Upper lobe of left lung (tissue), 6 donors: Measurements from ENCODE around the gene SLC9A6. TPM values are rescaled to one million over a fixed set of nuclear protein-coding genes. Genes with fewer than 3 reads are reported as not detected.

ENCODE experiments used
- ATAC-seq, 2 donors: fragments of 200-7000 bp; cut with Tn5 transposase; one replicate each; pipeline ENCODE4 v1.9.1; 2022; ENCODE audit warnings: mild to moderate bottlenecking in 2 of 2, moderate library complexity in 2 of 2; ENCODE audit not compliant: low FRiP score in 2 of 2
- DNase-seq, 2 donors: peaks; one replicate each; pipeline ENCODE4 v3.0.0-alpha.2; 2019 to 2020
- H3K27ac ChIP-seq, 4 donors: fragments of 200-600 bp; sonication (generic); one replicate each; pipeline ENCODE4 v1.5.1; 2016 to 2019
- H3K27me3 ChIP-seq, 4 donors: fragments of 200-600 bp; sonication (generic); one replicate each; pipeline ENCODE4 v1.5.1; 2017 to 2019
- H3K36me3 ChIP-seq, 4 donors: fragments of 200-600 bp; sonication (generic); one replicate each; pipeline ENCODE4 v1.5.1; 2016 to 2019
- H3K4me1 ChIP-seq, 4 donors: fragments of 200-600 bp; sonication (generic); one replicate each; pipeline ENCODE4 v1.5.1; 2018 to 2019
- H3K4me3 ChIP-seq, 4 donors: fragments of 200-600 bp; sonication (generic); one replicate each; pipeline ENCODE4 v1.5.1; 2017 to 2019; ENCODE audit warnings: mild to moderate bottlenecking in 2 of 4, moderate library complexity in 1 of 4
- H3K9me3 ChIP-seq, 4 donors: fragments of 200-600 bp; sonication (generic); one replicate each; pipeline ENCODE4 v1.5.1; 2018 to 2019
- CTCF ChIP-seq, 6 experiments: fragments of 450-650 bp in 4 of 6; fragments of 200-600 bp in 2 of 6; sonication (generic) in 2 of 6; IDR thresholded peaks; one replicate each; pipeline ENCODE4 v1.5.1; 2016 to 2019; ENCODE audit warnings: antibody characterized with exemption in 6 of 6
- EP300 ChIP-seq, 4 donors: sonication (generic); formaldehyde crosslinking; IDR thresholded peaks; one replicate each; pipeline ENCODE4 v1.5.1; 2017; ENCODE audit warnings: antibody characterized with exemption in 4 of 4, control low read depth in 2 of 4
- POLR2A ChIP-seq, 4 donors: fragments of 450-650 bp; IDR thresholded peaks; one replicate each; pipeline ENCODE4 v1.5.1; 2016 to 2017; ENCODE audit warnings: antibody characterized with exemption in 4 of 4, mild to moderate bottlenecking in 2 of 4
- POLR2AphosphoS5 ChIP-seq, 2 donors: sonication (generic); formaldehyde crosslinking; IDR thresholded peaks; one replicate each; pipeline ENCODE4 v1.5.1; 2017; ENCODE audit warnings: antibody characterized with exemption in 2 of 2
- WGBS, 2 donors: methylation state at CpG; one replicate each; pipeline ENCODE4 v1.1.5; 2017 to 2018; 5-methylcytosine and 5-hydroxymethylcytosine counted together
- total RNA-seq, 6 donors: library from RNA; depleted of rRNA in 4 of 6; stranded (reverse); fragments of >200 nt in 4 of 6; gene quantifications; one replicate each; pipeline versions ENCODE4 v1.1.0 to v1.2.1, GENCODE V29; 2016 to 2021
- donor health status: DM: no; HTN: no; CAD: no; lungs with moderate emphysema.
- donor health status: DM: no; HTN: yes; CAD: no; lungs with severe emphysema.

The SLC9A6 gene
- total RNA-seq, 6 donors from 2014 or later = 4.7 to 16.9 (median 11.5) TPM

- no peak overlapping the region for H3K4me3 ChIP-seq
- ATAC-seq = peak in 1 of 2 donors; percentile 59
- H3K27me3 ChIP-seq = no peaks in the 10 kb centered on the region
- WGBS, 2 donors = 25 to 52% methylated on average over 7 of the region's 7 CpGs
- no peaks in the 10 kb centered on the region for H3K4me1 ChIP-seq
- H3K27ac ChIP-seq = peak overlapping the region in 2 of 4 donors; percentile 21 to 30
- TF ChIP-seq POLR2AphosphoS5 (IDR thresholded peaks at IDR 0.05) = no peak
- DNase-seq = peak in 1 of 2 donors; percentile 8
- H3K36me3 ChIP-seq = no peaks in the 10 kb centered on the region
- peaks cover 0 to 4% (median 0%) of the 10 kb centered on the region in 4 donors for H3K9me3 ChIP-seq
Observed at GRCh38 chrX:136065044-136065671, 79.9 kb downstream of the SLC9A6 start.

- H3K27ac ChIP-seq = no peak overlapping the region
- WGBS, 2 donors = 76 to 80% methylated on average over 5 of the region's 5 CpGs
- H3K4me1 ChIP-seq = no peaks in the 10 kb centered on the region
- no peak for DNase-seq
- H3K36me3 ChIP-seq = no peaks in the 10 kb centered on the region
- no peak for ATAC-seq
- H3K4me3 ChIP-seq = no peak overlapping the region
- peaks cover 0 to 4% (median 0%) of the 10 kb centered on the region in 4 donors for H3K9me3 ChIP-seq
- H3K27me3 ChIP-seq = no peaks in the 10 kb centered on the region
- TF ChIP-seq POLR2A (IDR thresholded peaks at IDR 0.05) = no peak
- TF ChIP-seq EP300 (IDR thresholded peaks at IDR 0.05) = no peak
- TF ChIP-seq POLR2AphosphoS5 (IDR thresholded peaks at IDR 0.05) = no peak
- no peak for TF ChIP-seq CTCF (IDR thresholded peaks at IDR 0.05)
Observed at GRCh38 chrX:136067097-136067496, 81.9 kb downstream of the SLC9A6 start.

GRCh38 chrX:136067966-136068365 lies 82.7 kb downstream of the SLC9A6 start:
- H3K27me3 ChIP-seq = no peaks in the 10 kb centered on the region
- no peak overlapping the region for H3K27ac ChIP-seq
- peaks cover 0 to 4% (median 0%) of the 10 kb centered on the region in 4 donors for H3K9me3 ChIP-seq
- no peak for TF ChIP-seq POLR2A (IDR thresholded peaks at IDR 0.05)
- no peak for TF ChIP-seq POLR2AphosphoS5 (IDR thresholded peaks at IDR 0.05)
- no peak for TF ChIP-seq EP300 (IDR thresholded peaks at IDR 0.05)
- TF ChIP-seq CTCF (IDR thresholded peaks at IDR 0.05) = no peak
- WGBS, 2 donors = 61 to 81% methylated on average over 6 to 7 of the region's 7 CpGs
- DNase-seq = no peak
- no peak for ATAC-seq
- no peaks in the 10 kb centered on the region for H3K4me1 ChIP-seq
- H3K4me3 ChIP-seq = no peak overlapping the region
- H3K36me3 ChIP-seq = no peaks in the 10 kb centered on the region

- H3K4me3 ChIP-seq = no peak overlapping the region
- TF ChIP-seq EP300 (IDR thresholded peaks at IDR 0.05) = no peak
- TF ChIP-seq POLR2AphosphoS5 (IDR thresholded peaks at IDR 0.05) = no peak
- no peak for TF ChIP-seq CTCF (IDR thresholded peaks at IDR 0.05)
- no peak for TF ChIP-seq POLR2A (IDR thresholded peaks at IDR 0.05)
- 61 to 68% methylated on average over 5 of the region's 5 CpGs for WGBS, 2 donors
Observed at GRCh38 chrX:136076942-136077341, 91.7 kb downstream of the SLC9A6 start.

GRCh38 chrX:136080766-136081165 lies 95.5 kb downstream of the SLC9A6 start:
- ATAC-seq = no peak
- no peak overlapping the region for H3K4me3 ChIP-seq
- H3K36me3 ChIP-seq = no peaks in the 10 kb centered on the region
- H3K4me1 ChIP-seq = no peaks in the 10 kb centered on the region
- H3K27ac ChIP-seq = no peak overlapping the region
- no peak for DNase-seq
- TF ChIP-seq POLR2AphosphoS5 (IDR thresholded peaks at IDR 0.05) (no peak), CTCF (IDR thresholded peaks at IDR 0.05) (no peak), EP300 (IDR thresholded peaks at IDR 0.05) (no peak), POLR2A (IDR thresholded peaks at IDR 0.05) (no peak)
- H3K27me3 ChIP-seq = no peaks in the 10 kb centered on the region
- H3K9me3 ChIP-seq = no peaks in the 10 kb centered on the region

More at GRCh38 chrX:136076942-136077341, 91.7 kb downstream of the SLC9A6 start:
- H3K27ac ChIP-seq = no peak overlapping the region
- no peak for DNase-seq
- ATAC-seq = no peak
- no peaks in the 10 kb centered on the region for H3K9me3 ChIP-seq
- no peaks in the 10 kb centered on the region for H3K27me3 ChIP-seq
- H3K36me3 ChIP-seq = no peaks in the 10 kb centered on the region
- no peaks in the 10 kb centered on the region for H3K4me1 ChIP-seq
